IMR-90 (cell line): ENCODE results near the gene MYH11. TPM values are rescaled to one million over a fixed set of nuclear protein-coding genes. Genes with fewer than 3 reads are reported as not detected.

Experiments
- ATAC-seq: fragments of 200-7000 bp; cut with Tn5 transposase; 2 replicates; pipeline ENCODE4 v1.9.1; 2020; ENCODE audit warnings: low read depth, mild to moderate bottlenecking, moderate library complexity
- BruUV-seq: library from RNA; stranded (reverse); fragments of 400-500 nt; replicated peaks from 2 replicates; lab custom pipeline; 2021; lab: Mats Ljungman, UMichigan
- CTCF ChIA-PET: fragments of 300-600 bp; formaldehyde crosslinking; extraction: SDS; loops from one replicate; lab custom pipeline; 2021; ENCODE audit warnings: antibody characterized with exemption; lab: Yijun Ruan, JAX
- POLR2A ChIA-PET: fragments of 300-600 bp; sonication (Branson Sonifier 250); formaldehyde crosslinking; loops from one replicate; lab custom pipeline; 2022; ENCODE audit warnings: antibody characterized with exemption; ENCODE audit not compliant: unreplicated experiment; lab: Charles Lee
- DNase-seq: peaks from one replicate; pipeline ENCODE4 v3.0.0; 2013
- H2AFZ ChIP-seq: replicated peaks from 2 replicates; pipeline ENCODE3; 2013; ENCODE audit warnings: low read length, mild to moderate bottlenecking; ENCODE audit not compliant: poor library complexity
- H2AK5ac ChIP-seq: 2 replicates; pipeline ENCODE4 v1.6.1; 2013; ENCODE audit warnings: low read depth, low read length, inconsistent platforms
- H2AK9ac ChIP-seq: replicated peaks from 2 replicates; pipeline ENCODE3; 2013; ENCODE audit warnings: mild to moderate bottlenecking, low read depth, low read length, moderate library complexity; ENCODE audit not compliant: poor library complexity
- H2BK120ac ChIP-seq: 2 replicates; pipeline ENCODE4 v1.6.1; 2013; ENCODE audit warnings: low read depth, low read length, inconsistent platforms
- H2BK15ac ChIP-seq: 3 replicates; pipeline ENCODE4 v1.6.1; 2013; ENCODE audit warnings: low read depth, low read length, inconsistent platforms
- H2BK20ac ChIP-seq: 2 replicates; pipeline ENCODE4 v1.6.1; 2013; ENCODE audit warnings: low read depth, mild to moderate bottlenecking, inconsistent platforms, low read length, moderate library complexity
- H2BK5ac ChIP-seq: 2 replicates; pipeline ENCODE4 v1.6.1; 2013; ENCODE audit warnings: mild to moderate bottlenecking, low read depth, low read length, inconsistent platforms; ENCODE audit not compliant: poor library complexity, severe bottlenecking
- H3K14ac ChIP-seq: replicated peaks from 2 replicates; pipeline ENCODE4 v1.6.1; 2013; ENCODE audit warnings: low read depth, low read length, inconsistent platforms
- H3K18ac ChIP-seq: 2 replicates; pipeline ENCODE4 v1.6.1; 2013; ENCODE audit warnings: low read depth, low read length, control low read depth
- H3K23ac ChIP-seq: 2 replicates; pipeline ENCODE4 v1.6.1; 2013; ENCODE audit warnings: low read depth, low read length, inconsistent platforms
- H3K27ac ChIP-seq: 2 replicates; pipeline ENCODE4 v1.5.1; 2013; ENCODE audit warnings: mild to moderate bottlenecking, control low read depth, low read length; ENCODE audit not compliant: insufficient read depth
- H3K27me3 ChIP-seq: 2 replicates; pipeline ENCODE4 v1.6.1; 2013; ENCODE audit warnings: low read length; ENCODE audit not compliant: control insufficient read depth, insufficient read depth
- H3K36me3 ChIP-seq: 2 replicates; pipeline ENCODE4 v1.6.1; 2013; ENCODE audit warnings: low read length, mixed read lengths; ENCODE audit not compliant: control insufficient read depth, insufficient read depth
- H3K4ac ChIP-seq: 2 replicates; pipeline ENCODE4 v1.6.1; 2013; ENCODE audit warnings: low read depth, low read length, inconsistent platforms
- H3K4me1 ChIP-seq: 2 replicates; pipeline ENCODE4 v1.6.1; 2013; ENCODE audit warnings: low read length, mixed read lengths; ENCODE audit not compliant: control insufficient read depth, insufficient read depth
- H3K4me2 ChIP-seq: 2 replicates; pipeline ENCODE4 v1.6.1; 2013; ENCODE audit warnings: low read depth, mild to moderate bottlenecking, control low read depth, low read length, moderate library complexity
- H3K4me3 ChIP-seq: 2 replicates; pipeline ENCODE4 v1.5.1; 2013; ENCODE audit warnings: low read depth, mild to moderate bottlenecking, control low read depth, low read length, moderate library complexity; ENCODE audit not compliant: insufficient read depth
- H3K56ac ChIP-seq: 2 replicates; pipeline ENCODE4 v1.6.1; 2013; ENCODE audit warnings: low read length, inconsistent platforms; ENCODE audit not compliant: insufficient read depth; ENCODE audit errors: extremely low read depth
- H3K79me1 ChIP-seq, 2 experiments: 2 replicates each; pipeline ENCODE4 v1.6.1; 2013; ENCODE audit warnings: low read length in 2 of 2, inconsistent platforms in 1 of 2, low read depth in 1 of 2
- H3K9ac ChIP-seq: 2 replicates; pipeline ENCODE4 v1.6.1; 2013; ENCODE audit warnings: low read depth, low read length, control low read depth
- H3K9me1 ChIP-seq: 2 replicates; pipeline ENCODE4 v1.6.1; 2013; ENCODE audit warnings: low read length, inconsistent platforms; ENCODE audit not compliant: insufficient read depth
- H3K9me3 ChIP-seq: 2 replicates; pipeline ENCODE4 v1.6.1; 2013; ENCODE audit warnings: low read length; ENCODE audit not compliant: control insufficient read depth, insufficient read depth
- H4K20me1 ChIP-seq: 2 replicates; pipeline ENCODE4 v1.6.1; 2013; ENCODE audit warnings: low read length, inconsistent platforms; ENCODE audit not compliant: insufficient read depth
- H4K5ac ChIP-seq: 2 replicates; pipeline ENCODE4 v1.6.1; 2013; ENCODE audit warnings: mild to moderate bottlenecking, low read depth, low read length, control low read depth
- H4K8ac ChIP-seq, 2 experiments: 2 replicates each; pipeline ENCODE4 v1.6.1; 2013; ENCODE audit warnings: low read depth in 2 of 2, low read length in 2 of 2, control low read depth in 1 of 2, inconsistent platforms in 1 of 2
- H4K91ac ChIP-seq: 2 replicates; pipeline ENCODE4 v1.6.1; 2013; ENCODE audit warnings: low read depth, low read length, inconsistent platforms; ENCODE audit not compliant: insufficient read depth
- BHLHE40 ChIP-seq: fragments of 150-350 bp; IDR thresholded peaks from 2 replicates; pipeline ENCODE4 v1.6.1; 2016; ENCODE audit warnings: mild to moderate bottlenecking, low read depth, low read length
- CEBPB ChIP-seq: IDR thresholded peaks from 2 replicates; pipeline ENCODE4 v1.6.1; 2012; ENCODE audit warnings: low read depth, low read length, improper control_type of control experiment
- CHD1 ChIP-seq: IDR thresholded peaks from 2 replicates; pipeline ENCODE4 v1.6.1; 2012; ENCODE audit warnings: low read depth, low read length, improper control_type of control experiment
- FOS ChIP-seq: fragments of 150-350 bp; IDR thresholded peaks from 2 replicates; pipeline ENCODE4 v1.6.1; 2016; ENCODE audit warnings: low read depth, low read length
- MAFK ChIP-seq: IDR thresholded peaks from 2 replicates; pipeline ENCODE4 v1.6.1; 2012; ENCODE audit warnings: low read depth, low read length, improper control_type of control experiment
- MAZ ChIP-seq: IDR thresholded peaks from 2 replicates; pipeline ENCODE4 v1.6.1; 2012; ENCODE audit warnings: low read depth, mild to moderate bottlenecking, low read length, improper control_type of control experiment, moderate library complexity, borderline replicate concordance
- MXI1 ChIP-seq: IDR thresholded peaks from 2 replicates; pipeline ENCODE4 v1.6.1; 2012; ENCODE audit warnings: low read depth, mild to moderate bottlenecking, low read length, moderate library complexity, borderline replicate concordance
- NFE2L2 ChIP-seq: fragments of 150-350 bp; IDR thresholded peaks from 2 replicates; pipeline ENCODE4 v1.6.1; 2016; ENCODE audit warnings: low read depth, mild to moderate bottlenecking, low read length
- POLR2A ChIP-seq: IDR thresholded peaks from 2 replicates; pipeline ENCODE4 v1.6.1; 2012; ENCODE audit warnings: mild to moderate bottlenecking, low read depth, low read length
- RAD21 ChIP-seq: IDR thresholded peaks from 2 replicates; pipeline ENCODE4 v1.6.1; 2012; ENCODE audit warnings: low read length, improper control_type of control experiment
- RCOR1 ChIP-seq: IDR thresholded peaks from 2 replicates; pipeline ENCODE4 v1.6.1; 2012; ENCODE audit warnings: mild to moderate bottlenecking, low read length, improper control_type of control experiment; ENCODE audit not compliant: insufficient replicate concordance
- RFX5 ChIP-seq: IDR thresholded peaks from 2 replicates; pipeline ENCODE4 v1.8.0; 2012; ENCODE audit warnings: low read depth, mild to moderate bottlenecking, low read length, moderate library complexity
- SMC3 ChIP-seq: fragments of 150-350 bp; IDR thresholded peaks from 2 replicates; pipeline ENCODE4 v1.6.1; 2016; ENCODE audit warnings: low read depth, mild to moderate bottlenecking, antibody characterized with exemption, low read length, moderate library complexity
- WGBS, 2 experiments: methylation state at CpG; one replicate each; pipeline versions ENCODE4 v1.1.5 to v1.1.7; 2013; ENCODE audit warnings: missing lambda C conversion rate in 2 of 2; ENCODE audit not compliant: insufficient read length in 1 of 2; ENCODE audit errors: extremely low coverage in 2 of 2; 5-methylcytosine and 5-hydroxymethylcytosine counted together
- dilution Hi-C: fragments of 300-500 bp; cut with HindIII; formaldehyde crosslinking; loops from one replicate; pipeline ENCODE4 v1.14.3; 2018; ENCODE audit warnings: low sequenced_read_pairs; ENCODE audit not compliant: unreplicated experiment
- in situ Hi-C: fragments of 300-500 bp; cut with MboI; formaldehyde crosslinking; loops from 3 replicates; pipeline ENCODE4 v1.14.3; 2019; ENCODE audit warnings: low sequenced_read_pairs, inconsistent platforms, mixed read lengths
- intact Hi-C: fragments of 100-400 bp; cut with micrococcal nuclease; formaldehyde crosslinking; loops from 2 replicates; pipeline ENCODE4 v1.10.0; 2022
- polyA plus RNA-seq, 3 experiments: library from polyadenylated mRNA; depleted of rRNA; stranded (reverse); fragments of >200 nt; gene quantifications; 2 replicates each; pipeline ENCODE4 v1.2.3, GENCODE V29; 2012; ENCODE audit warnings: low replicate concordance in 1 of 3
- total RNA-seq: library from RNA; depleted of rRNA; stranded (reverse); fragments of >200 nt; gene quantifications from 2 replicates; pipeline ENCODE4 v1.2.3, GENCODE V29; 2012
- TF ChIP-seq, protein P1 (sequence below): conservative IDR thresholded peaks from 2 replicates; pipeline ENCODE4 v1.5.1; 2012; ENCODE audit warnings: mild to moderate bottlenecking, low read depth, low read length, improper control_type of control experiment
- TF ChIP-seq, protein P2 (sequence below): fragments of 150-350 bp; IDR thresholded peaks from 2 replicates; pipeline ENCODE4 v1.6.1; 2016; ENCODE audit warnings: low read depth, mild to moderate bottlenecking, low read length, moderate library complexity, borderline replicate concordance
- TF ChIP-seq, protein P3 (sequence below): fragments of 150-350 bp; IDR thresholded peaks from 2 replicates; pipeline ENCODE4 v1.6.1; 2017; ENCODE audit warnings: mild to moderate bottlenecking, antibody characterized with exemption, low read length, low read depth

The MYH11 gene
- total and polyA plus RNA-seq, 2 of the 4 experiments (the other 2 are of a cell fraction) = under 0.01 to 0.12 TPM

DNA sequence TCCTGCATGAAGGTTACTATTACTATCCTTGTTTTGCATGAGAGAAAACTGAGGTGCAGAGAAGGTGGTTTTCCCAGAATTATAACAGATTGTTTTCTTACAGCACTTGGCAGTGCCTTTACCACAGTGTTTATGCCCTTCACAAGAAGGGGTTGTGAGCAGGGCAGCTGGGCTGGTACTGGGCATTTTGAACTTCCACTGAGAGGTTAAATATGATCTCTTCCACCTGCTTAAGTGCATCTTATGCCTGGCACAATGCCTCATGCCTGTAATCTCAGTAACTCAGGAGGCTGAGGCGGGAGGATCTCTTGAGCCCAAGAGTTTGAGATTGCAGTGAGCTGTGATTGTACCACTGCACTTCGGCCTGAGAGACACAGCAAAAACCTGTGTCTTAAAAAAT lies 170.5 kb downstream of the MYH11 start:
- dilution Hi-C loops (no loop called here), intact Hi-C loops (no loop called here), in situ Hi-C loops (no loop called here)
- ATAC-seq = no peak
- H3K9me3 ChIP-seq = no peaks in the 10 kb centered on the region
- H3K79me1 ChIP-seq = peaks cover 8 to 45% of the 10 kb centered on the region in 2 experiments
- H2BK5ac ChIP-seq = no peak overlapping the region
- no peak overlapping the region for H4K8ac ChIP-seq
- H3K56ac ChIP-seq = no peak overlapping the region
- no peak overlapping the region for H2AFZ ChIP-seq
- no peaks in the 10 kb centered on the region; the same call in 1 of the 2 replicates for H3K9me1 ChIP-seq
- H3K36me3 ChIP-seq = peaks cover 28% of the 10 kb centered on the region
- no peak overlapping the region for H3K9ac ChIP-seq
- H3K14ac ChIP-seq = no peak overlapping the region
- CTCF ChIA-PET = interaction anchor here (0.6 kb wide), 1 partner anchor 410 kb away, joined by 3 read pairs; no protein-coding TSS in a partner anchor
- H3K4me3 ChIP-seq = no peak overlapping the region
- H3K27ac ChIP-seq = no peak overlapping the region
- H3K27me3 ChIP-seq = no peaks in the 10 kb centered on the region
- H2BK20ac ChIP-seq = no peak overlapping the region
- H3K4ac ChIP-seq = no peak overlapping the region
- no peak overlapping the region for H3K18ac ChIP-seq
- H2BK15ac ChIP-seq = no peak overlapping the region
- H3K4me2 ChIP-seq = no peak overlapping the region
- no peak for TF ChIP-seq RAD21
- TF ChIP-seq MXI1 = no peak
- no peak for TF ChIP-seq NFE2L2
- TF ChIP-seq POLR2A = no peak
- TF ChIP-seq, protein P1, sequence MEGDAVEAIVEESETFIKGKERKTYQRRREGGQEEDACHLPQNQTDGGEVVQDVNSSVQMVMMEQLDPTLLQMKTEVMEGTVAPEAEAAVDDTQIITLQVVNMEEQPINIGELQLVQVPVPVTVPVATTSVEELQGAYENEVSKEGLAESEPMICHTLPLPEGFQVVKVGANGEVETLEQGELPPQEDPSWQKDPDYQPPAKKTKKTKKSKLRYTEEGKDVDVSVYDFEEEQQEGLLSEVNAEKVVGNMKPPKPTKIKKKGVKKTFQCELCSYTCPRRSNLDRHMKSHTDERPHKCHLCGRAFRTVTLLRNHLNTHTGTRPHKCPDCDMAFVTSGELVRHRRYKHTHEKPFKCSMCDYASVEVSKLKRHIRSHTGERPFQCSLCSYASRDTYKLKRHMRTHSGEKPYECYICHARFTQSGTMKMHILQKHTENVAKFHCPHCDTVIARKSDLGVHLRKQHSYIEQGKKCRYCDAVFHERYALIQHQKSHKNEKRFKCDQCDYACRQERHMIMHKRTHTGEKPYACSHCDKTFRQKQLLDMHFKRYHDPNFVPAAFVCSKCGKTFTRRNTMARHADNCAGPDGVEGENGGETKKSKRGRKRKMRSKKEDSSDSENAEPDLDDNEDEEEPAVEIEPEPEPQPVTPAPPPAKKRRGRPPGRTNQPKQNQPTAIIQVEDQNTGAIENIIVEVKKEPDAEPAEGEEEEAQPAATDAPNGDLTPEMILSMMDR = no peak
- TF ChIP-seq SMC3 = no peak
- no peak for TF ChIP-seq RCOR1
- no peak for TF ChIP-seq CHD1
- TF ChIP-seq MAZ = no peak
- no peak for TF ChIP-seq FOS
- TF ChIP-seq CEBPB = no peak
- TF ChIP-seq RFX5 = no peak
- TF ChIP-seq MAFK = no peak
- no peak for TF ChIP-seq BHLHE40
- TF ChIP-seq, protein P2, sequence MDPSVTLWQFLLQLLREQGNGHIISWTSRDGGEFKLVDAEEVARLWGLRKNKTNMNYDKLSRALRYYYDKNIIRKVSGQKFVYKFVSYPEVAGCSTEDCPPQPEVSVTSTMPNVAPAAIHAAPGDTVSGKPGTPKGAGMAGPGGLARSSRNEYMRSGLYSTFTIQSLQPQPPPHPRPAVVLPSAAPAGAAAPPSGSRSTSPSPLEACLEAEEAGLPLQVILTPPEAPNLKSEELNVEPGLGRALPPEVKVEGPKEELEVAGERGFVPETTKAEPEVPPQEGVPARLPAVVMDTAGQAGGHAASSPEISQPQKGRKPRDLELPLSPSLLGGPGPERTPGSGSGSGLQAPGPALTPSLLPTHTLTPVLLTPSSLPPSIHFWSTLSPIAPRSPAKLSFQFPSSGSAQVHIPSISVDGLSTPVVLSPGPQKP = no peak
- TF ChIP-seq, protein P3, sequence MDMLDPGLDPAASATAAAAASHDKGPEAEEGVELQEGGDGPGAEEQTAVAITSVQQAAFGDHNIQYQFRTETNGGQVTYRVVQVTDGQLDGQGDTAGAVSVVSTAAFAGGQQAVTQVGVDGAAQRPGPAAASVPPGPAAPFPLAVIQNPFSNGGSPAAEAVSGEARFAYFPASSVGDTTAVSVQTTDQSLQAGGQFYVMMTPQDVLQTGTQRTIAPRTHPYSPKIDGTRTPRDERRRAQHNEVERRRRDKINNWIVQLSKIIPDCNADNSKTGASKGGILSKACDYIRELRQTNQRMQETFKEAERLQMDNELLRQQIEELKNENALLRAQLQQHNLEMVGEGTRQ = no peak
- DNase-seq = no peak
- no peak overlapping the region for H2AK5ac ChIP-seq
- no peak overlapping the region for H4K5ac ChIP-seq
- BruUV-seq = no TSS peak
- no peaks in the 10 kb centered on the region; the same call in 1 of the 2 replicates for H4K20me1 ChIP-seq
- no peak overlapping the region for H2BK120ac ChIP-seq
- no peak overlapping the region for H2AK9ac ChIP-seq
- H3K4me1 ChIP-seq = peaks cover 2% of the 10 kb centered on the region; the same call in 1 of the 2 replicates
- POLR2A ChIA-PET = interaction anchor here (0.6 kb wide), 1 partner anchor 14 kb away, joined by 3 read pairs; no protein-coding TSS in a partner anchor
- H4K91ac ChIP-seq = no peak overlapping the region
- H3K23ac ChIP-seq = no peak overlapping the region
- no CpG with 5 or more reads among the region's 2 CpGs for WGBS, 2 experiments
